Duodenal mucosa (tissue), 2 donors: ENCODE results near the gene EGFLAM.

Source experiments
- H3K27ac ChIP-seq: one replicate; pipeline ENCODE4 v1.7.0; 2013; ENCODE audit warnings: low read depth, low read length
- H3K27me3 ChIP-seq, 2 donors: one replicate each; pipeline ENCODE4 v1.7.0; 2013; ENCODE audit warnings: low read length in 2 of 2, control low read depth in 1 of 2; ENCODE audit not compliant: insufficient read depth in 2 of 2, control insufficient read depth in 1 of 2
- H3K36me3 ChIP-seq, 2 donors: one replicate each; pipeline ENCODE4 v1.7.0; 2013; ENCODE audit warnings: low read length in 2 of 2, control low read depth in 1 of 2; ENCODE audit not compliant: insufficient read depth in 2 of 2, control insufficient read depth in 1 of 2
- H3K4me1 ChIP-seq, 2 donors: one replicate each; pipeline ENCODE4 v1.7.0; 2013; ENCODE audit warnings: low read length in 2 of 2, control low read depth in 1 of 2; ENCODE audit not compliant: insufficient read depth in 2 of 2, control insufficient read depth in 1 of 2
- H3K4me3 ChIP-seq, 2 donors: one replicate each; pipeline ENCODE4 v1.7.0; 2013; ENCODE audit warnings: low read length in 2 of 2, low read depth in 1 of 2
- H3K9ac ChIP-seq, 2 donors: one replicate each; pipeline ENCODE4 v1.7.0; 2013; ENCODE audit warnings: low read length in 2 of 2, low read depth in 1 of 2
- H3K9me3 ChIP-seq, 2 donors: one replicate each; pipeline ENCODE4 v1.7.0; 2013; ENCODE audit warnings: low read length in 2 of 2, control low read depth in 1 of 2; ENCODE audit not compliant: control insufficient read depth in 1 of 2

EGFLAM gene

DNA sequence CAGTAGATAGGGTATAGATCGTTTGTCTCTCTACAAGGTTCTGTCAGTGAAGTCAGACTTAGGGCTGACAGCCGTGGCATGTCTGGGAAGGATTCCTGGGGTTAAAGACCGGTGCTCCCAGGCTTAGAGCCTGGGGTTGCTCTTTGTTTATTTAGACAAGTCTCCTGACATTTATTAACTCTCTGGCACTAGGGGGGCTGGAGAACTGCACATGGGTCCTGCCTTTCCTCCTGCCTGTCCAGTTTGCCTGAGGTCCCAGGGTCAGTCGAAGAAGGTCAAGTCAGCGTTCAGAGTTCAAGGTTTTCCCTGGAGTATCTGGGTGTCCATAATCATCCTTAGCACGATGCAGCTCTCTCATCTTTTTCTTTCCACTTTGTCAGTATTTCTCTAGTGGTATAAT lies 5.6 kb downstream of the EGFLAM start:
- Histone ChIP-seq H3K9me3 (no peaks in the 10 kb centered on the region), H3K4me3 (no peak overlapping the region), H3K27me3 (peaks cover 7 to 23% of the 10 kb centered on the region in 2 donors), H3K27ac (no peak overlapping the region), H3K36me3 (no peaks in the 10 kb centered on the region), H3K9ac (no peak overlapping the region), H3K4me1 (no peaks in the 10 kb centered on the region)

DNA sequence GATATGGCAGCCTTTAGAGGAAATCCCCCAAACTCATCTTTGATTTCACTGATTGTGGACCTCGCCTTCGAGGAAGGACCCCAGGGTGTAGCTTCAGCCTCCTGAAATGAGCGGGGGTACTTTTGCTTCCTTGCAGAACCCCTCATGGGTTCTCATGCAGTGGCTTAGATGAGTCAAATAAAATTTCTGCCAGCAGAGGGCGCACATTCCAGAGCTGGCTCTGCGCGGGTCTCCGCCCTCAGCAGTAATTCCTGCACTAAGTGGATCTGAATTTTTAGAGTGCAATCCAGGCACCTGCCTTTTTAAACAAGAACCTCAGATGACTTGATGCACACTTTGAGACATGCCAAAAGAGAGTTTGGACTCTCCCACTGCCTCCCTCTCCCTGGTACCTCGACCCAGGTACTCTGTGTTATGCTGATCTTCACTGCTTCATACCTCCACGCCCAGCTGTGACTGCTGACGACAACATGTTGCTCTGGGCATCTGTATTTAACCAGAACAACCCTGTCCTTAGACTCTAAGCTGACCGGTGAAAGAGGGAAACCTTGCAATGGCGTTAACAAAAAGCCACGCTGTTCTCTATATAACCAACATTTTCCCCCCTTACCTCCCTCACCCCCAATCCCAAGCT lies 7.3 kb downstream of the EGFLAM start:
- Histone ChIP-seq H3K4me3 (no peak overlapping the region), H3K36me3 (no peaks in the 10 kb centered on the region), H3K27me3 (peaks cover 0 to 10% of the 10 kb centered on the region in 2 donors), H3K9me3 (no peaks in the 10 kb centered on the region), H3K27ac (no peak overlapping the region), H3K9ac (no peak overlapping the region), H3K4me1 (no peaks in the 10 kb centered on the region)

DNA sequence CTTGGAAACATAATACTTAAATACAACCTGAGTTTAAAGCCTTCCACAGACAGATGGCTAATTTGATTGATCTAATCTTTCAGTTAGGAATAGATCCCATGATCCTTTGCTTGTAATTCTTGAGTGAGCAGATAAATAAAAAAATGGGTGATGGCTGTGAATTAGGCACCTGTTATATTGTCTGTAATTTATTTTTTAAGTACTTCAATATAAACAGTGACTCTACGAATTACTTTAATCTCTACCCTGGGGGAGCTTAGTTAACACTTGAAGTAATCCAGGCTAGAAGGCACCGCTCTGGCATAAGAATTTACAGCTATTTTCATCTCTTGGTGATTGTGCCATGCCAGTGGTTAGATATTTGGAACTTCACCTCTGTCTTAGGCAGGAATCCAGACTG lies 9.0 kb downstream of the EGFLAM start:
- no peak overlapping the region for H3K9ac ChIP-seq
- no peak overlapping the region for H3K27ac ChIP-seq

DNA sequence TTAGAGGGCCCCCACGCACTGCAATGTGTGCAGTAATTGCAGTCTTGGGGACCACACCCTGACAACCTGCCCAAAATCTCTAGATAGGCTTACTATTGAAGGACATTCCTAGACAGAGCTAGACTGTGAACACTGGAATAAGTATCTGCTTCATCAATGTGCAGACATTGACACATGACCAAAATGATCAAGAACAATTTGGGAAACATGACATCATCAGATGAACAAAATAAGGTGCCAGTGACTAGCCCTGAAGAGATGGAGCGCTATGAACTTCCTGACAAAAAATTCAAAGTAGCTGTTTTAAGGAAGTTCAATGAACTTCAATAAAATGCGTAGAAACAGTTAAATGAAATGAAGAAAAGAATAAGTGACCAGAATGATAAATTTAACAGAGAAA lies 15.3 kb downstream of the EGFLAM start:
- Histone ChIP-seq H3K4me3 (no peak overlapping the region), H3K27ac (no peak overlapping the region), H3K4me1 (no peaks in the 10 kb centered on the region), H3K36me3 (no peaks in the 10 kb centered on the region), H3K9ac (no peak overlapping the region), H3K9me3 (peaks cover 8 to 19% of the 10 kb centered on the region in 2 donors), H3K27me3 (no peaks in the 10 kb centered on the region)

More for the DNA sequence above, 9.0 kb downstream of the EGFLAM start:
- Histone ChIP-seq H3K9me3 (no peaks in the 10 kb centered on the region), H3K36me3 (no peaks in the 10 kb centered on the region), H3K27me3 (no peaks in the 10 kb centered on the region), H3K4me1 (no peaks in the 10 kb centered on the region), H3K4me3 (no peak overlapping the region)

DNA sequence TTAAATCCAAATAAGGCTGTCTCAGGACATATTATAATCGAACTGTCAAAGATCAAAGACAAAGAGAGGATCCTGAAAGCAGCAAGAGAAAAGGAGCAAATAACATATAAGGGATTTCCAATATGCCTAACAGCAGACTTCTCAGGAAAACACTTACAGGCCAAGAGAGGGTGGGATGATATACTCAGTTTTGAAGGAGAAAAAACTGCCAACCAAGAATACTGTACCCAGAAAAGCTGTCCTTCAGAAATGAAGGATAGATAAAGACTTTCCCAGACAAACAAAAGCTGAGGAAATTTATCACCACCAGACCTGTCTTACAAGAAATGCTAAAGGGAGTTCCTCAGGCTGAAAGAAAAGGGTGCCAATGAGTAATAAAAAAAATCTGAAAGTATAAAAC lies 16.0 kb downstream of the EGFLAM start:
- H3K4me1 ChIP-seq: no peaks in the 10 kb centered on the region
- peaks cover 8 to 19% of the 10 kb centered on the region in 2 donors for H3K9me3 ChIP-seq
- no peak overlapping the region for H3K27ac ChIP-seq
- H3K9ac ChIP-seq: no peak overlapping the region
- no peak overlapping the region for H3K4me3 ChIP-seq
- no peaks in the 10 kb centered on the region for H3K27me3 ChIP-seq
- no peaks in the 10 kb centered on the region for H3K36me3 ChIP-seq

DNA sequence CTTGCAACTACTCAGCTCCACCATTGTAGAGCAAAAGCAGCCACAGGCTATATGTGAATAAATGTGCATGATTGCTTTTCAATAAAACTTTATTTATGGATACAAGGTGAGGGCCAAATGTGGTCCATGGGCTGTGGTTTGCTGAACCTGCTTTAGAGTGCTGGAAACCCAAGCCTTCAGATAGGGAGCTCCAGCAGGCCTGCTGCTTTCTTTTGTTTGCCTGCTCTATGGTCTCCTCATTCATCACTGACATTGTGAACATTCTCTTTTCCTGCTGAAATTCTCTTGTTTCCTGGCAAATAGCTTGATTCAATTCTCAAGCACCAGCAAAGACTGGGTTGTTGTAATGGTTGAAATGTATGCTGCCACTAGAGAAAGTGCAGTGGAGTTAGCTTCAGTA lies 26.0 kb downstream of the EGFLAM start:
- Histone ChIP-seq H3K9me3 (no peaks in the 10 kb centered on the region), H3K27me3 (no peaks in the 10 kb centered on the region), H3K27ac (no peak overlapping the region), H3K36me3 (no peaks in the 10 kb centered on the region), H3K4me1 (no peaks in the 10 kb centered on the region), H3K9ac (no peak overlapping the region), H3K4me3 (no peak overlapping the region)

DNA sequence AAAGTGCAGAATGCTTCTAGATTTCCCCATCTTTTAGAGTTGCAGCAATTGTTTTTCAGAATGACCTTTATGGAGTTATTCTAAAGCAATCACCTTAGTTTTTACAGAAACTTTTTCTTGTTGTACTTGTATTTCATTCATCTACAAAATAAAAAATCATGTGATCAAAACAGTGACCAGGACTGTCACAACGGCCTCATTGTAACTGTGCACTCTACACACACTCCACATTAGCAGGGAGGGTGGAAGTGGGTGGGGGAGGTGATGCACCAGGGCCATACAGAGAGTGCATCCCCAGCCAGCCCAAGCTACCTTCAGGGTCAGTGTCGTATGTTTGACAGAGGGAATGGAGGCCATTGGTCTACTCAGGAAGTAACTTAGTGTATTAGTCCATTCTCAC lies 26.9 kb downstream of the EGFLAM start:
- no peaks in the 10 kb centered on the region for H3K4me1 ChIP-seq
- no peaks in the 10 kb centered on the region for H3K27me3 ChIP-seq
- H3K4me3 ChIP-seq: no peak overlapping the region
- no peaks in the 10 kb centered on the region for H3K36me3 ChIP-seq
- no peaks in the 10 kb centered on the region for H3K9me3 ChIP-seq
- H3K27ac ChIP-seq: no peak overlapping the region
- no peak overlapping the region for H3K9ac ChIP-seq

DNA sequence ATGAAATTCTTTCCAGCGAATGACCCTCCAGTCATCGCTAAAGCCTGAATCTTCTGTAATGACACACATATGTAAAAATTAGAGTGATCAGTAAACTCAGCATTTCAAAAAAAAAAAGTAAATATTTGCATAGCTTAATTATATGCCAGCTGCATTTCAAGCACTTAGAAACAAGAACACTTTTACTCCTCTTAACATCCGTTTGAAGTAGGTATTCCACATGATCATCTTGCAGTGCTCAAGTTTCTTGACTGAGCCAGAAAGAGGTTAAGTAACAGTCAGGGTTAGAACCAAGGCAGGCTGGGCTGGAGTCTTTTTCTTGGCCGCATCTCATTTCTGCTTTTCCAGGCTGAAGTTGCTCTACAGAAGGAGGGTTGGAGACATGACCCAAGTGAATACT lies 27.6 kb downstream of the EGFLAM start:
- no peaks in the 10 kb centered on the region for H3K9me3 ChIP-seq
- no peak overlapping the region for H3K27ac ChIP-seq
- H3K4me1 ChIP-seq: no peaks in the 10 kb centered on the region
- no peaks in the 10 kb centered on the region for H3K36me3 ChIP-seq
- no peak overlapping the region for H3K9ac ChIP-seq
- H3K4me3 ChIP-seq: no peak overlapping the region
- no peaks in the 10 kb centered on the region for H3K27me3 ChIP-seq

DNA sequence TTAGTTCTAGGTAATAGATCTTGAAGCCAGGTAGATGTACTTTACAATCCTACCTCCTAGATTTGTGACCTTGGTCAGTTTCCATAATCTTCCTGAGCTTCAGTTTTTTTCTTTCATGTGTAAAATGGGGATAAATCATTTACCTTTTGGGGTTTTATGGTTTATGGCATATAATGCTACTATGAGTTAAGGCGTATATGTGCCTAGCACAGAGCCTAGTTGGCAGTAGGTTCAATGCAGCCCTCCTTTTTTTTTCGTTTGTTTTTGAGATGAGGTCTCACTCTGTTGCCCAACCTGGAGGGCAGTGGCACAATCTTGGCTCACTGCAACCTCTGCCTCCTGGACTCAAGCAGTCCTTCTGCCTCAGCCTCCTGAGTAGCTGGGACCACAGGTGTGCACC lies 28.8 kb downstream of the EGFLAM start:
- Histone ChIP-seq H3K27me3 (no peaks in the 10 kb centered on the region), H3K9ac (no peak overlapping the region), H3K4me1 (no peaks in the 10 kb centered on the region), H3K27ac (no peak overlapping the region), H3K4me3 (no peak overlapping the region), H3K9me3 (no peaks in the 10 kb centered on the region), H3K36me3 (no peaks in the 10 kb centered on the region)

DNA sequence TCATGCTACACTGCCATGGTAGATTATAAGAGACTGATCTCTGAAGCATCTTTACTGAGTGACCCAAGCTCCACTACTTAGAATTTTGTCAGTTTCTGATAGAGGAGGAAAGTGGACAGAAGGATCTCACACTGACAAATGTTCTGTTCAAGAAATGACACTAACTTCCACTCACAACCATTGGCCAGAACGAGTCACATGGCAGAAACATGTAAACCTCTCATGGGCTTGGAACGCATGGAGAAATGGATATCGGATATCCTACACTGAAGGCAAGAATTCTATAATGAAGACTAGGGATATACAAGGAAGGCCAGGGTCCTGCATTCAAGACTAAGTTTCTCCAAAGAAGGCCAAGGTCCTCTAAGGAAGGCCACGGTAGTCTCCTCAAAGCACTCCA lies 31.1 kb downstream of the EGFLAM start:
- Histone ChIP-seq H3K9me3 (no peaks in the 10 kb centered on the region), H3K36me3 (no peaks in the 10 kb centered on the region), H3K9ac (no peak overlapping the region), H3K27ac (no peak overlapping the region), H3K4me1 (no peaks in the 10 kb centered on the region), H3K4me3 (no peak overlapping the region), H3K27me3 (no peaks in the 10 kb centered on the region)
